HepG2 (cell line): Measurements from ENCODE around the gene RNLS.

Experiments used
- AHDC1 ChIP-seq: sonication (generic); formaldehyde crosslinking; IDR thresholded peaks from 2 replicates; pipeline ENCODE4 v1.5.1; 2020; ENCODE audit warnings: mild to moderate bottlenecking, missing genetic modification reagents, borderline replicate concordance
- CHD4 ChIP-seq: fragments of 200-600 bp; sonication (generic); IDR thresholded peaks from 2 replicates; pipeline ENCODE4 v1.7.0; 2017; ENCODE audit warnings: mild to moderate bottlenecking, low read length, borderline replicate concordance
- FOXM1 ChIP-seq: sonication (generic); formaldehyde crosslinking; IDR thresholded peaks from 2 replicates; pipeline ENCODE4 v1.5.0; 2020; ENCODE audit warnings: missing genetic modification reagents
- MXI1 ChIP-seq: IDR thresholded peaks from 3 replicates; pipeline ENCODE4 v1.6.1; 2012; ENCODE audit warnings: low read depth, low read length, inconsistent platforms, borderline replicate concordance
- NR2F1 ChIP-seq, 2 experiments: fragments of 450-650 bp in 1 of 2; formaldehyde crosslinking in 1 of 2; IDR thresholded peaks; 2 replicates each; pipeline versions ENCODE4 v1.5.0 to v1.6.1; 2016 to 2020; ENCODE audit warnings: mild to moderate bottlenecking in 1 of 2, missing compliant biosample characterization in 1 of 2, missing genetic modification reagents in 1 of 2, moderate library complexity in 1 of 2
- TAF15 ChIP-seq: fragments of 200-400 bp; formaldehyde crosslinking; IDR thresholded peaks from one replicate; pipeline ENCODE4 v1.6.1; 2018; ENCODE audit warnings: mild to moderate bottlenecking, low read depth, low read length; ENCODE audit not compliant: poor library complexity, severe bottlenecking
- ZNF543 ChIP-seq: sonication (generic); formaldehyde crosslinking; IDR thresholded peaks from 2 replicates; pipeline ENCODE4 v1.4.0; 2020; ENCODE audit warnings: mild to moderate bottlenecking, missing genetic modification reagents
- ZNF703 ChIP-seq: sonication (generic); formaldehyde crosslinking; IDR thresholded peaks from 2 replicates; pipeline ENCODE4 v1.5.1; 2020; ENCODE audit warnings: missing genetic modification reagents, mild to moderate bottlenecking, moderate library complexity, borderline replicate concordance

GRCh38 chr10:88624840-88625239 lies 41.7 kb upstream of the RNLS start:
- TF ChIP-seq CHD4 (no peak), AHDC1 (no peak), MXI1 (no peak), ZNF703 (no peak), FOXM1 (CRISPR knock-in tag) (no peak), NR2F1 (CRISPR knock-in tag; IDR thresholded peaks at IDR 0.05) (no peak), ZNF543 (CRISPR knock-in tag) (no peak), TAF15 (no peak)
